HEK293 (cell line): ENCODE results near the gene NTRK3.

Experiments used
- CTCF ChIA-PET: fragments of 350-600 bp; formaldehyde crosslinking; extraction: SDS; loops from one replicate; lab custom pipeline; 2021; ENCODE audit warnings: antibody characterized with exemption; lab: Yijun Ruan, JAX
- POLR2A ChIA-PET: fragments of 300-600 bp; formaldehyde crosslinking; extraction: SDS; loops from one replicate; lab custom pipeline; 2020; ENCODE audit warnings: antibody characterized with exemption, inconsistent platforms; lab: Yijun Ruan, JAX
- H3K27ac ChIP-seq: fragments of 200-500 bp; sonication (Bioruptor generic); 2 replicates; pipeline ENCODE4 v1.5.1; 2014; ENCODE audit warnings: low read depth, low read length, control low read depth, inconsistent platforms; ENCODE audit errors: extremely low read depth
- H3K36me3 ChIP-seq, 2 experiments: fragments of 200-500 bp in 1 of 2; sonication (Bioruptor generic) in 1 of 2; 1 replicate in 1 of 2; 2 replicates in 1 of 2; pipeline ENCODE4 v1.5.1; 2014 to 2017; ENCODE audit warnings: inconsistent platforms in 2 of 2, low read length in 2 of 2; ENCODE audit not compliant: control insufficient read depth in 2 of 2, insufficient read depth in 1 of 2
- H3K4me1 ChIP-seq: fragments of 200-500 bp; sonication (Bioruptor generic); 2 replicates; pipeline ENCODE4 v1.5.1; 2014; ENCODE audit warnings: mild to moderate bottlenecking, low read length, inconsistent platforms; ENCODE audit not compliant: control insufficient read depth, insufficient read depth
- H3K4me3 ChIP-seq: 2 replicates; pipeline ENCODE4 v1.5.1; 2011; ENCODE audit warnings: low read depth, mild to moderate bottlenecking, control low read depth, low read length, moderate library complexity
- H3K9me3 ChIP-seq: fragments of 200-500 bp; sonication (Bioruptor generic); 2 replicates; pipeline ENCODE4 v1.5.1; 2014; ENCODE audit warnings: low read depth, low read length, inconsistent platforms; ENCODE audit not compliant: control insufficient read depth, insufficient read depth
- ATF2 ChIP-seq: fragments of 450-650 bp; formaldehyde crosslinking; IDR thresholded peaks from 2 replicates; pipeline ENCODE4 v1.5.1; 2016; ENCODE audit warnings: missing biosample characterization, missing genetic modification characterization, low read depth
- GLI4 ChIP-seq: fragments of 450-650 bp; formaldehyde crosslinking; IDR thresholded peaks from 2 replicates; pipeline ENCODE4 v1.5.1; 2016; ENCODE audit warnings: missing biosample characterization, missing genetic modification characterization
- GLIS2 ChIP-seq: fragments of 450-650 bp; formaldehyde crosslinking; IDR thresholded peaks from 2 replicates; pipeline ENCODE4 v1.5.1; 2016; ENCODE audit warnings: missing biosample characterization, missing genetic modification characterization
- HIC1 ChIP-seq: fragments of 450-650 bp; formaldehyde crosslinking; IDR thresholded peaks from 2 replicates; pipeline ENCODE4 v1.5.1; 2016; ENCODE audit warnings: missing biosample characterization, missing genetic modification characterization
- KLF10 ChIP-seq: fragments of 450-650 bp; IDR thresholded peaks from 2 replicates; pipeline ENCODE4 v1.5.1; 2018; ENCODE audit warnings: missing biosample characterization, mild to moderate bottlenecking, missing genetic modification characterization
- SETDB1 ChIP-seq: IDR thresholded peaks from one replicate; pipeline ENCODE4 v1.6.1; 2017; ENCODE audit warnings: mild to moderate bottlenecking, low read length, moderate library complexity, mixed read lengths; ENCODE audit not compliant: insufficient read length
- SP3 ChIP-seq: fragments of 450-650 bp; formaldehyde crosslinking; IDR thresholded peaks from 2 replicates; pipeline ENCODE4 v1.5.1; 2016; ENCODE audit warnings: missing biosample characterization, missing genetic modification characterization
- YY1 ChIP-seq: fragments of 450-650 bp; formaldehyde crosslinking; IDR thresholded peaks from 2 replicates; pipeline ENCODE4 v1.5.1; 2018; ENCODE audit warnings: missing biosample characterization, missing genetic modification characterization
- ZBTB20 ChIP-seq: fragments of 450-650 bp; formaldehyde crosslinking; IDR thresholded peaks from 2 replicates; pipeline ENCODE4 v1.5.1; 2016; ENCODE audit warnings: missing biosample characterization, missing genetic modification characterization
- ZFP37 ChIP-seq: fragments of 450-650 bp; formaldehyde crosslinking; IDR thresholded peaks from 2 replicates; pipeline ENCODE4 v1.5.1; 2016; ENCODE audit warnings: missing biosample characterization, missing genetic modification characterization
- ZNF112 ChIP-seq: fragments of 450-650 bp; formaldehyde crosslinking; IDR thresholded peaks from 2 replicates; pipeline ENCODE4 v1.5.0; 2017; ENCODE audit warnings: missing biosample characterization, missing genetic modification characterization
- ZNF121 ChIP-seq: fragments of 450-650 bp; formaldehyde crosslinking; IDR thresholded peaks from 2 replicates; pipeline ENCODE4 v1.5.1; 2016; ENCODE audit warnings: missing biosample characterization, missing genetic modification characterization
- ZNF16 ChIP-seq: fragments of 450-650 bp; formaldehyde crosslinking; IDR thresholded peaks from 2 replicates; pipeline ENCODE4 v1.5.1; 2016; ENCODE audit warnings: low read depth, missing biosample characterization, missing genetic modification characterization
- ZNF19 ChIP-seq: fragments of 450-650 bp; formaldehyde crosslinking; IDR thresholded peaks from 2 replicates; pipeline ENCODE4; 2016; ENCODE audit warnings: missing biosample characterization, missing genetic modification characterization, low read depth
- ZNF24 ChIP-seq: fragments of 450-650 bp; formaldehyde crosslinking; IDR thresholded peaks from 2 replicates; pipeline ENCODE4 v1.5.1; 2016; ENCODE audit warnings: missing biosample characterization, missing genetic modification characterization
- ZNF335 ChIP-seq: fragments of 450-650 bp; formaldehyde crosslinking; conservative IDR thresholded peaks from 2 replicates; pipeline ENCODE4 v1.5.1; 2016; ENCODE audit warnings: missing biosample characterization, missing genetic modification characterization
- ZNF394 ChIP-seq: fragments of 450-650 bp; formaldehyde crosslinking; IDR thresholded peaks from 2 replicates; pipeline ENCODE4 v1.5.1; 2016; ENCODE audit warnings: missing biosample characterization, missing genetic modification characterization, mild to moderate bottlenecking, moderate library complexity, borderline replicate concordance
- ZNF423 ChIP-seq: fragments of 450-650 bp; formaldehyde crosslinking; IDR thresholded peaks from 2 replicates; pipeline ENCODE4 v1.5.1; 2016; ENCODE audit warnings: missing biosample characterization, missing genetic modification characterization
- ZNF530 ChIP-seq: fragments of 450-650 bp; formaldehyde crosslinking; IDR thresholded peaks from 2 replicates; pipeline ENCODE4 v1.5.1; 2016; ENCODE audit warnings: low read depth, missing biosample characterization, missing genetic modification characterization
- ZNF658 ChIP-seq: fragments of 450-650 bp; formaldehyde crosslinking; IDR thresholded peaks from 2 replicates; pipeline ENCODE4; 2016; ENCODE audit warnings: missing biosample characterization, missing genetic modification characterization
- ZNF76 ChIP-seq: fragments of 450-650 bp; formaldehyde crosslinking; IDR thresholded peaks from 2 replicates; pipeline ENCODE4; 2016; ENCODE audit warnings: low read depth, missing biosample characterization, missing genetic modification characterization, borderline replicate concordance
- ZNF777 ChIP-seq: fragments of 450-650 bp; formaldehyde crosslinking; IDR thresholded peaks from 2 replicates; pipeline ENCODE4 v1.5.1; 2017; ENCODE audit warnings: missing biosample characterization, missing genetic modification characterization, borderline replicate concordance
- ZSCAN18 ChIP-seq: fragments of 450-650 bp; formaldehyde crosslinking; IDR thresholded peaks from 2 replicates; pipeline ENCODE4 v1.5.1; 2016; ENCODE audit warnings: missing biosample characterization, missing genetic modification characterization

Gene NTRK3

GRCh38 chr15:87877114-87877810 lies 379.3 kb downstream of the NTRK3 start:
- CTCF ChIA-PET: interaction anchor here (0.6 to 0.7 kb wide), 2 partner anchors 19 to 396 kb away, joined by 3 read pairs; no protein-coding TSS in a partner anchor
- Histone ChIP-seq H3K27ac (no peak overlapping the region), H3K4me1 (peaks cover 5% of the 10 kb centered on the region; the same call in 1 of the 2 replicates), H3K36me3 (no peaks in the 10 kb centered on the region), H3K9me3 (no peaks in the 10 kb centered on the region), H3K4me3 (no peak overlapping the region)
- POLR2A ChIA-PET: no interaction called here
- no peak for TF ChIP-seq ZNF16 (tag by site-specific recombination)
- TF ChIP-seq ZNF121 (tag by site-specific recombination): no peak
- TF ChIP-seq ZNF24 (tag by site-specific recombination): no peak
- no peak for TF ChIP-seq ZNF19 (tag by site-specific recombination)
- no peak for TF ChIP-seq ZNF423 (tag by site-specific recombination)
- TF ChIP-seq ZNF394: no peak
- no peak for TF ChIP-seq YY1 (tag by site-specific recombination)
- no peak for TF ChIP-seq ZSCAN18
- TF ChIP-seq ZFP37 (tag by site-specific recombination): no peak
- no peak for TF ChIP-seq GLIS2 (tag by site-specific recombination)
- no peak for TF ChIP-seq ZNF658 (tag by site-specific recombination)
- TF ChIP-seq ZNF777 (tag by site-specific recombination): no peak

GRCh38 chr15:87874896-87875711 lies 381.4 kb downstream of the NTRK3 start:
- POLR2A ChIA-PET: no interaction called here
- TF ChIP-seq ZNF777 (tag by site-specific recombination) (no peak), HIC1 (tag by site-specific recombination) (no peak)

GRCh38 chr15:87873516-87873915 lies 383.0 kb downstream of the NTRK3 start:
- Histone ChIP-seq H3K4me3 (no peak overlapping the region), H3K4me1 (peaks cover 5% of the 10 kb centered on the region; the same call in 1 of the 2 replicates), H3K9me3 (no peaks in the 10 kb centered on the region), H3K36me3 (no peaks in the 10 kb centered on the region), H3K27ac (no peak overlapping the region)
- CTCF ChIA-PET: no interaction called here
- POLR2A ChIA-PET: no interaction called here
- TF ChIP-seq ZNF112 (tag by site-specific recombination): no peak
- no peak for TF ChIP-seq SP3
- TF ChIP-seq ZNF335: no peak
- TF ChIP-seq ATF2 (tag by site-specific recombination): no peak
- no peak for TF ChIP-seq ZBTB20 (tag by site-specific recombination)
- TF ChIP-seq GLI4 (tag by site-specific recombination): no peak
- no peak for TF ChIP-seq ZFP37 (tag by site-specific recombination)
- TF ChIP-seq ZNF777 (tag by site-specific recombination): no peak
- no peak for TF ChIP-seq ZNF530 (tag by site-specific recombination)
- no peak for TF ChIP-seq ZNF76
- no peak for TF ChIP-seq SETDB1
- TF ChIP-seq KLF10 (tag by site-specific recombination): no peak

More at GRCh38 chr15:87874896-87875711, 381.4 kb downstream of the NTRK3 start:
- CTCF ChIA-PET: no interaction called here
- H3K9me3 ChIP-seq: no peaks in the 10 kb centered on the region
- H3K4me1 ChIP-seq: peaks cover 5% of the 10 kb centered on the region; the same call in 1 of the 2 replicates
- H3K36me3 ChIP-seq: no peaks in the 10 kb centered on the region
- H3K4me3 ChIP-seq: no peak overlapping the region
- H3K27ac ChIP-seq: no peak overlapping the region
